HCT116 (cell line): Measurements from ENCODE around the gene FBXL13. TPM values are rescaled to one million over a fixed set of nuclear protein-coding genes. Genes with fewer than 3 reads are reported as not detected.
A peak's percentile ranks its signal among the peaks of the same experiment; 100 is the strongest.
"Not testable (repeated sequence)": the region's sequence is repeated elsewhere in the genome, so short reads cannot be mapped to it uniquely, and the experiment has no call there.

Experiments
- ATAC-seq: fragments of 200-7000 bp; cut with Tn5 transposase; 2 replicates; pipeline ENCODE4 v1.9.1; 2020; ENCODE audit warnings: mild to moderate bottlenecking, moderate library complexity
- BruUV-seq: library from RNA; stranded (reverse); fragments of 400-500 nt; replicated peaks from 2 replicates; lab custom pipeline; 2021; lab: Mats Ljungman, UMichigan
- CTCF ChIA-PET: fragments of 300-600 bp; sonication (Branson Sonifier 250); formaldehyde crosslinking; loops from one replicate; lab custom pipeline; 2021; ENCODE audit warnings: antibody characterized with exemption; lab: Charles Lee
- POLR2A ChIA-PET: fragments of 300-600, 350-600 bp; sonication (Branson Sonifier 250); formaldehyde crosslinking; loops from one replicate; lab custom pipeline; 2021; ENCODE audit warnings: antibody characterized with exemption; lab: Charles Lee
- RAD21 ChIA-PET, 2 experiments: fragments of 300-600 bp; sonication (Branson Sonifier 250); formaldehyde crosslinking; loops; one replicate each; lab custom pipeline; 2023; ENCODE audit warnings: low total read pairs in 2 of 2; ENCODE audit not compliant: uncharacterized antibody in 2 of 2, unreplicated experiment in 2 of 2, low non-redundant PET in 1 of 2; lab: Charles Lee
- DNase-seq: peaks from one replicate; pipeline ENCODE4 v3.0.0-alpha.2; 2010; ENCODE audit warnings: low read depth, low spot score
- H2AFZ ChIP-seq: fragments of 200-600 bp; shearing (Covaris generic), sonication (generic); 2 replicates; pipeline ENCODE4 v1.6.1; 2017; ENCODE audit warnings: low read depth, mixed run types, mixed read lengths, antibody characterized with exemption, low read length; ENCODE audit not compliant: poor library complexity, severe bottlenecking
- H3K27ac ChIP-seq: 2 replicates; pipeline ENCODE4 v1.5.1; 2012; ENCODE audit warnings: low read depth, low read length
- H3K27me3 ChIP-seq: fragments of 200-600 bp; sonication (generic); 2 replicates; pipeline ENCODE4 v1.6.1; 2016; ENCODE audit warnings: mixed run types, low read length, mixed read lengths; ENCODE audit not compliant: insufficient read depth
- H3K36me3 ChIP-seq, 2 experiments: fragments of 200-500 bp in 1 of 2; fragments of 200-600 bp in 1 of 2; sonication (Bioruptor generic) in 1 of 2; sonication (generic) in 1 of 2; 2 replicates each; pipeline versions ENCODE4 v1.5.1 to v1.6.1; 2014 to 2016; ENCODE audit warnings: low read length in 2 of 2, inconsistent platforms in 1 of 2, mixed read lengths in 1 of 2, mixed run types in 1 of 2; ENCODE audit not compliant: insufficient read depth in 2 of 2, control insufficient read depth in 1 of 2
- H3K4me1 ChIP-seq, 2 experiments: fragments of 200-600 bp in 1 of 2; sonication (generic) in 1 of 2; 2 replicates each; pipeline versions ENCODE4 v1.5.1 to v1.6.1; 2012 to 2017; ENCODE audit warnings: low read length in 2 of 2, inconsistent platforms in 1 of 2, mild to moderate bottlenecking in 1 of 2, mixed read lengths in 1 of 2, mixed run types in 1 of 2, moderate library complexity in 1 of 2; ENCODE audit not compliant: insufficient read depth in 2 of 2, control insufficient read depth in 1 of 2
- H3K4me2 ChIP-seq: fragments of 200-600 bp; sonication (generic); 2 replicates; pipeline ENCODE4 v1.6.1; 2017; ENCODE audit warnings: mixed run types, low read length, mixed read lengths
- H3K4me3 ChIP-seq, 2 experiments: fragments of 200-600 bp in 1 of 2; sonication (generic) in 1 of 2; replicated peaks in 1 of 2; 2 replicates each; pipeline ENCODE4 v1.5.1; 2011 to 2016; ENCODE audit warnings: low read length in 2 of 2, control low read depth in 1 of 2, low read depth in 1 of 2, mild to moderate bottlenecking in 1 of 2, mixed read lengths in 1 of 2, mixed run types in 1 of 2
- H3K79me2 ChIP-seq: fragments of 200-600 bp; sonication (generic); 2 replicates; pipeline ENCODE4 v1.6.1; 2017; ENCODE audit warnings: mild to moderate bottlenecking, mixed run types, low read length, moderate library complexity, mixed read lengths; ENCODE audit not compliant: insufficient read depth
- H3K9ac ChIP-seq: fragments of 200-600 bp; sonication (generic); 2 replicates; pipeline ENCODE4 v1.6.1; 2016; ENCODE audit warnings: low read length, mixed read lengths
- H3K9me2 ChIP-seq: fragments of 200-600 bp; sonication (generic), shearing (Covaris generic); 2 replicates; pipeline ENCODE4 v1.6.1; 2017; ENCODE audit warnings: mixed run types, mild to moderate bottlenecking, moderate library complexity; ENCODE audit not compliant: insufficient read depth
- H3K9me3 ChIP-seq, 2 experiments: fragments of 200-500 bp in 1 of 2; fragments of 200-600 bp in 1 of 2; sonication (Bioruptor generic) in 1 of 2; sonication (generic) in 1 of 2; 2 replicates each; pipeline ENCODE4 v1.6.1; 2014 to 2017; ENCODE audit warnings: low read length in 2 of 2, mixed read lengths in 2 of 2, inconsistent platforms in 1 of 2, low read depth in 1 of 2, mild to moderate bottlenecking in 1 of 2, mixed run types in 1 of 2, moderate library complexity in 1 of 2; ENCODE audit not compliant: control insufficient read depth in 1 of 2, insufficient read depth in 1 of 2
- H4K20me1 ChIP-seq: fragments of 200-600 bp; sonication (generic), shearing (Covaris generic); 2 replicates; pipeline ENCODE4 v1.6.1; 2017; ENCODE audit warnings: mixed run types, mild to moderate bottlenecking, moderate library complexity; ENCODE audit not compliant: insufficient read depth
- CBX3 ChIP-seq: IDR thresholded peaks from 2 replicates; pipeline ENCODE4 v1.6.1; 2012; ENCODE audit warnings: low read depth
- CEBPB ChIP-seq: IDR thresholded peaks from 2 replicates; pipeline ENCODE4 v1.6.1; 2012; ENCODE audit warnings: low read depth
- JUND ChIP-seq: IDR thresholded peaks from 2 replicates; pipeline ENCODE4 v1.6.1; 2012
- RAD21 ChIP-seq: IDR thresholded peaks from 2 replicates; pipeline ENCODE4 v1.6.1; 2012; ENCODE audit warnings: low read depth, mild to moderate bottlenecking
- intact Hi-C: fragments of 100-400 bp; cut with micrococcal nuclease; formaldehyde crosslinking; loops from 2 replicates; pipeline ENCODE4 v1.10.0; 2022
- total RNA-seq: library from RNA; stranded (reverse); gene quantifications from one replicate; pipeline ENCODE4 v1.2.1, GENCODE V29; 2021; ENCODE audit not compliant: unreplicated experiment

FBXL13 gene
- total RNA-seq, 1 experiment from 2014 or later: 1.0 TPM

GRCh38 chr7:103051519-103051918 lies 23.1 kb downstream of the FBXL13 start:
- intact Hi-C loops: loop anchor here (10.0 kb wide), 1 partner anchor 97 kb away; no protein-coding TSS in a partner anchor
- Histone ChIP-seq H3K9me2 (no peaks in the 10 kb centered on the region), H3K27ac (no peak overlapping the region), H3K4me1 (no peaks in the 10 kb centered on the region), H2AFZ (no peak overlapping the region), H3K79me2 (no peaks in the 10 kb centered on the region), H3K36me3 (no peaks in the 10 kb centered on the region), H3K27me3 (no peaks in the 10 kb centered on the region), H3K4me3 (no peak overlapping the region), H3K9ac (no peak overlapping the region), H4K20me1 (no peaks in the 10 kb centered on the region), H3K4me2 (no peak overlapping the region)
- BruUV-seq: no TSS peak
- ChIA-PET RAD21 (no interaction called here), POLR2A (no interaction called here), CTCF (interaction anchor here (0.7 kb wide), 1 partner anchor 10 kb away, joined by 6 read pairs; no protein-coding TSS in a partner anchor)
- DNase-seq (no peak), ATAC-seq (no peak)
- TF ChIP-seq CEBPB (no peak), RAD21 (peak; percentile 21; the same call in 1 of the 2 replicates)
- TF ChIP-seq, all 23 proteins: peak for 1
- peaks cover 0 to 5% of the 10 kb centered on the region in 2 experiments; a peak in 1 of 4 replicates for H3K9me3 ChIP-seq

GRCh38 chr7:103048833-103049232 lies 25.8 kb downstream of the FBXL13 start:
- H3K79me2 ChIP-seq: no peaks in the 10 kb centered on the region
- TF ChIP-seq CBX3 (peak; percentile 86), JUND (no peak)
- H3K4me3 ChIP-seq: no peak overlapping the region
- no peaks in the 10 kb centered on the region for H3K4me1 ChIP-seq
- POLR2A ChIA-PET: no interaction called here
- ATAC-seq: no peak
- no peaks in the 10 kb centered on the region for H3K27me3 ChIP-seq
- H3K9me3 ChIP-seq: peaks cover 0 to 5% of the 10 kb centered on the region in 2 experiments; a peak in 1 of 4 replicates
- H3K4me2 ChIP-seq: no peak overlapping the region
- H3K9ac ChIP-seq: no peak overlapping the region
- RAD21 ChIA-PET: no interaction called here
- BruUV-seq: no TSS peak
- CTCF ChIA-PET: interaction anchor here (1.3 kb wide), 1 partner anchor 13 kb away, joined by 7 read pairs; no protein-coding TSS in a partner anchor
- H4K20me1 ChIP-seq: no peaks in the 10 kb centered on the region
- no peak overlapping the region for H2AFZ ChIP-seq
- intact Hi-C loops: no loop called here
- H3K36me3 ChIP-seq: no peaks in the 10 kb centered on the region
- peak; percentile 33 for DNase-seq
- no peak overlapping the region for H3K27ac ChIP-seq
- H3K9me2 ChIP-seq: no peaks in the 10 kb centered on the region

- H3K9ac ChIP-seq, H4K20me1 ChIP-seq, H3K9me2 ChIP-seq, H2AFZ ChIP-seq, H3K4me1 ChIP-seq, BruUV-seq, H3K27ac ChIP-seq, POLR2A ChIA-PET, H3K27me3 ChIP-seq, intact Hi-C loops, H3K4me2 ChIP-seq, H3K4me3 ChIP-seq, DNase-seq, RAD21 ChIA-PET, ATAC-seq, H3K9me3 ChIP-seq, H3K79me2 ChIP-seq, CTCF ChIA-PET, H3K36me3 ChIP-seq: not testable (repeated sequence)
These were observed 32.8 kb downstream of the FBXL13 start for GRCh38 chr7:103041815-103042214.

GRCh38 chr7:103037823-103038739 lies 36.5 kb downstream of the FBXL13 start:
- CTCF ChIA-PET, ATAC-seq, H3K4me3 ChIP-seq, H3K9ac ChIP-seq, intact Hi-C loops, RAD21 ChIA-PET, POLR2A ChIA-PET, DNase-seq, H3K27me3 ChIP-seq, H3K9me3 ChIP-seq, H3K4me1 ChIP-seq, H2AFZ ChIP-seq, H3K79me2 ChIP-seq, H3K27ac ChIP-seq, BruUV-seq, H3K36me3 ChIP-seq, H3K9me2 ChIP-seq, H4K20me1 ChIP-seq: not testable (repeated sequence)
- H3K4me2 ChIP-seq: peak overlapping the region; percentile 9; the same call in 1 of the 2 replicates
